ENCODE results near the gene CHMP1B.
"Not testable (repeated sequence)": the region's sequence is repeated elsewhere in the genome, so short reads cannot be mapped to it uniquely, and the experiment has no call there.

The CHMP1B gene

DNA sequence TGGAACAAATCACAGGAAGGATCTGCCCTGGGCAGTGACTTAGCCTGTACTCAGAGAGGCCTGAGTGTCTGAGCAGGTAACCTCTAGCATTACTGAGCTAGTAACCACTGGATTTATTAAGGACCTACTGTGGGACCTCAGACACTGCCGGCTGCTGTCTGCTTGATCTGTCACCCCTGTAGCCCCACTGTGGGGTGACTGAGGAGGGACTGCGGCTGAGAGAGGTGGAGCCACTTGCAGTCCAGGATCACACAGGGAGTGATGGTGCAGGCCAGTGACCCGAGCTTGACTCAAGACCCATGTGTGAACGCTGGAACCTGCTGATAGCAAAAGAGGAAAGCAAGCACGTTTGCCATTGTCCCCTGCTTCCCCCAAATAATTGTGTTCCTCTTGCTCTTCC, 15.6 kb downstream of the CHMP1B start:
- no peak for DNase-seq (ENCODE audit: low read depth, low spot score)

DNA sequence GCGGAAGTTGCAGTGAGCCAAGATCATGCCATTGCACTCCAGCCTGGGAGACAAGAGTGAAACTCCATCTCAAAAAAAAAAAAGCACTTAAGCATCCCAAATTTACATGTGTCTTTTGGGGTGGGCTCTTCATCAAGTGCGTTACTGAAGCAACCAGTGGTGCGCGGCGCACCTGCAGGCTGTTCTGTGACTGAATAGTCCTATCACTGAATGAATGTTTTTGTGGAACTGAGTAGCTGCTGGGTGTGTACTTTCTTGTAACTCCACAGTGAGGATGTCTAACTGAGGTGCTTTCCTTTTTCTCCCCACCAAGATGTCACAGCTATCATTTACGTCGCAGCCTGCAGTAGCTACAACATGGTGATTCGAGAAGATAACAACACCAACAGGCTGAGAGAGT, 17.0 kb downstream of the CHMP1B start:
- no peak for DNase-seq (ENCODE audit: low read depth, low spot score)

DNA sequence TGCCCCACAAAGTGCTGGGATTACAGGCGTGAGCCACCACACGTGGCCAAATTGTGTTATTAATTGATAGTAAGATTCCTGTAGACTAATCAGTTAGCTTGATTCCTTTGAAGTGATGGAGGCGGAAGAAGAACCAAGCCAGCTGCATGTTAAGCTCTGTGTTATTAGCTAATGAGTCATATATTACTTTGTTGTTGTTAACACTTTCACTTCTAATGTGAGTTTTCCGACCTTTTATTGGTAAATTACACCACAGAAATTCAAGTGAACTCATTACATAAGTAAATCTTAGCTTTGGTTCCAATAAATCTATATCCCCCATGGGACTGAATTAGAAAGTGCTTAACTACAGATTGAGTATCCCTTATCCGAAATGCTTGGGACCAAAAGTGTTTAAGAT, 20.3 kb downstream of the CHMP1B start:
- no peak for DNase-seq (ENCODE audit: low read depth, low spot score)

GRCh38 chr18:11872479-11873136, 21.4 kb downstream of the CHMP1B start:
- DNase-seq (ENCODE audit: low read depth, low spot score), result no peak

DNA sequence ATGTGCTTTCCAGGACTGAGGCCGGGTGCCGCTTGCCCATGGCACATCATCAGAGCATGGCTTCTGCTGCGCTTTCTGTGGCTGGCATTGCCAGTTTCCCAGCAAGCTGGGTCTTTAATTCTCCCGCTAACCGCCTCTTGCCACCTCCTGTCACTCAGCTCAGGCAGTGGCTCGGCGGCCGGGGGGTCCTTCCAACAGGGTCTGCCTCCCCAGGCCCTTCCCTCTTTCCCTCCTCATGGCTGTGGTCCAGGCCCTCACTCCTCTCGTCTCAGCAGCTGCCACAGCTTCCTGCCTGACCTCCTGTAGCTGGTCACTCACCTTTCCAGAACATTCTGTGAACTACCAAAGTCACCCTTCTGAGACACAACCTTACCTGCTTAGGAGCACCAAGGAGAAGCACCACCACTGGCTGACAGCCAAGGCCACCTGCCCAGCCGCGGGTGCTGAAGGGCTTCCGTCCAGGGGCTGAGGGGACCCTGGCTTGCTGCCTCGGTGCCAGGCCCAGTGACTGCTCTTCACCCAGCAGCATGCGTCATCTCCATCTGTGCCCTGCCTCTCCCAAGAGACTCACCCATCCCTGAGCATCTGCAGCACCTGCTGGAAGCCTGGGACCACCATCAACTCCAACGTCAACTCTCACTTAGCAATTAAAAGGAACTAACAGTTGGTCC, 22.6 kb downstream of the CHMP1B start:
- DNase-seq (ENCODE audit: low read depth, low spot score), result no peak

DNA sequence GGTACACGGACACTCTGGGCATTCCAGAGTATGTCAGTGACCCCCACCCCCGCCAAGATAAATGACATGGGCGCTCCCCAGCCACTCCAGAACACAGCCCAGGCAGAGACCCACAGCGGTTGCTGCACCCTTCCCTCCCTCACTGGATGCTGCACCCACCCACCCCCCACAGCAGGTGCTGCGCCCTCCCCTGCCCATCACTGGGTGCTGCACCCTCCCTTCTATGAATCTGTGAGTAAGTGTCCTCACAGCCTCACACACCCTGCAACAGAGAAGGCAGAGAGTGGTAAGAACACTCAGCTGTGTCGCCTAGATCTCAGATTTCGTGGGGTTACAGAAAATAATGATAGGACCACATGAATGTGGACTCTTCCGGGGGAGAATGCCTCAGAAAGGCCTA, 23.5 kb downstream of the CHMP1B start:
- DNase-seq (ENCODE audit: low read depth, low spot score), result no peak

- DNase-seq (ENCODE audit: low read depth, low spot score), result no peak
Measured at GRCh38 chr18:11877497-11878135, 26.4 kb downstream of the CHMP1B start.

DNA sequence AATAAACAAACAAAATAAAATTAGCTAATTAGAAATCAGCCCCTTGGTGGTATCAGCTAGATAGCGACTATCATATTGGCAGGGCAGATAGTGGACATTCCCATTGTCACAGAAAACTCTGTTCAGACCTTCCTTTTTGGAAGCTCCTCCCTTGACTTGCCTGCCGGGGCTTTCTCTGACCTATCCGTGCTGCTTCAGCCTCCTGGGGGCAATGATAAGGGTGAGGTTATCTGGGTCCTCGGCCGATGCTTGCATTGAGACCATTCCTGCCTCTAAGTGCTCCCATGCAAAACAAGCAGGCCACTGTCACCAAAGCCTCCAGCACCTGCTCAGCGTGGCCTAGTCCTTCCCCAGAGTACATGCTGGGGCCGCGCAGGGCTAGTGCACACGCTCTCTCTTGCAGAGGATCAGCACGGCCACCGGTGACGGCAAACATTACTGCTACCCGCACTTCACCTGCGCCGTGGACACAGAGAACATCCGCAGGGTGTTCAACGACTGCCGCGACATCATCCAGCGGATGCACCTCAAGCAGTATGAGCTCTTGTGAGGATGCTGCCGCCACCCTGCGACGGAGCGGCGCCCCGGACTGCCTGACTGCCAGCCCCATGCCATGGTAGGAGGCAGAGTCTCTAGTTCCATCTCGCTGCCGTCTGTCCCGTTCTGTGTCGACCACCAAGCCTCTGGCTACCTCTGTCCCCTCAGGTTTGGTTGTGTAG, 29.5 kb downstream of the CHMP1B start:
- no peak for DNase-seq (ENCODE audit: low read depth, low spot score)

- DNase-seq (ENCODE audit: low read depth, low spot score), result no peak
Measured at GRCh38 chr18:11882636-11883035, 31.4 kb downstream of the CHMP1B start.

DNA sequence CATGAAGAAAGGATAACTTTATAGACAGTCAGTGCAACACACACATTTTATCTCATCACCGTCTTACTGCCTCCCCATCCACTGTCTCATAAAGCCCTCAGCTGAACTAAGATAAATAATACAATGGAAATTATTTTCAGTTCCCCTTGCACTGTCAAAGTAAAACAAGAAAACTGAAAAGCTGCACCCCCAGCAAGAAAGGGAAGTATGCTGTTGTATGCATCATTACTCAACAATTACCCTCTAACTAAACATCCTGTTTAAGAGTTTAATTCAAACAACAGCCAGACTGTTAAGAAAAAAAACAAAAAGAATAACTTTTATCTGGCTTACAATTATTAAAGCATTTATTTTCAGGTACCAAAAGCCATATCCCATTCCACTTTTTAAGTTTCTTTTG, 31.9 kb downstream of the CHMP1B start:
- DNase-seq (ENCODE audit: low read depth, low spot score), result no peak

- DNase-seq (ENCODE audit: low read depth, low spot score), result no peak
Measured at GRCh38 chr18:11884396-11885030, 33.3 kb downstream of the CHMP1B start.

GRCh38 chr18:11885278-11885947, 34.2 kb downstream of the CHMP1B start:
- DNase-seq (ENCODE audit: low read depth, low spot score), result no peak

- DNase-seq (ENCODE audit: low read depth, low spot score), result no peak
Measured at GRCh38 chr18:11886577-11887110, 35.4 kb downstream of the CHMP1B start.

- no peak for DNase-seq (ENCODE audit: low read depth, low spot score)
Measured at GRCh38 chr18:11887328-11888128, 36.3 kb downstream of the CHMP1B start.

DNA sequence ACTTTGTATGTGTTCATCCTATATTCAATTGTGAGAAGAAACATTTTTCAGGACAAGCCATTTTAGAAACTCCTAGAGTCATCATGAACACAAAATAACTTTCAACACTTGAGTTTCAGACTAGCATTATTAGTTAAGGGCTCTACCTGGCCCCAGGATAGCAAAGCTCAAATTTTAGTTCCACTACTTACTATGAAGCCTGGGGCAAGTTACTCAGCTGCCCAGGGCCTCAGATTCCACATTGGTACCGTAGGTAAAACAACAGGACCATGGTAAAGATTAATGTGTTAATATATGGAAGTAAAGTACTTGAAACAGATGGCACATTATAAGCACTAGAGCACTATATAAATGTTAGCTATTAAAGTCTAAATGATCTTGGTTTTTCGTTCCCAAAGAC, 37.5 kb downstream of the CHMP1B start:
- DNase-seq (ENCODE audit: low read depth, low spot score), result no peak

- DNase-seq (ENCODE audit: low read depth, low spot score), result no peak
Measured at GRCh38 chr18:11889284-11889683, 38.1 kb downstream of the CHMP1B start.

DNA sequence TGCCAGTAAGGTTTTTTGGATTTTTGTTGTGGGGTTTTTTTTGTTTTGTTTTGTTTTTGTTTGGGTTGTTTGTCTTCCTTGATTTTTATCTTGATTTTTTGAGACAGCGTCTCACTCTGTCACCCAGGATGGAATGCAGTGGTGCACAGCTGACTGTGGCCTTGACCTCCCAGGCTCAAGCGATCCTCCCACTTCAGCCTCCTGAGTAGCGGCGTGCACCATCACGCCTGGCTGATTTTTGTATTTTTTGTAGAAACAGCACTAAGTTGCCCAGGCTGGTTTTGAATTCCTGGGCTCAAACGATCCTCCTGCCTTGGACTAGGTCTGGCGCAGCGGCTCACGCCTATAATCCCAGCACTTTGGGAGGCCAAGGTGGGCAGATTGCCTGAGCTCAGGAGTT, 40.5 kb downstream of the CHMP1B start:
- DNase-seq (ENCODE audit: low read depth, low spot score), result no peak

GRCh38 chr18:11892438-11892837, 41.2 kb downstream of the CHMP1B start:
- not testable (repeated sequence) for DNase-seq (ENCODE audit: low read depth, low spot score)

DNA sequence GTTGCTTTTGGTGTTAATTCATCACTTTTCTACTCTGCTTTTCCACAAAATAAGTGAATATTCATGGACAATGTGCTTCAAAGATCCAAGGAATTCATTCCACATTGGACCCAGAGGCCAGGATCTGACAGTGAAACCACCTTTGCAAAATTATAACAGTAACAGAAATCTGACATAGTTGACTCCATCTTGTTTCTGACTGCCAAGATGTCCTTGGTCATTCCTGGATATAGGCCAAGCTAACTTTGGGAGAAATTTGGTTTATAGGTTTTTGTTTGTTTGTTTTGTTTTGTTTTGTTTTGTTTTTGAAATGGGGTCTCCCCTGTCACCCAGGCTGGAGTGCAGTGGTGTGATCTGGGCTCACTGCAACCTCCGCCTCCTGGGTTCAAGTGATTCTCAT, 46.6 kb downstream of the CHMP1B start:
- DNase-seq (ENCODE audit: low read depth, low spot score), result no peak

DNA sequence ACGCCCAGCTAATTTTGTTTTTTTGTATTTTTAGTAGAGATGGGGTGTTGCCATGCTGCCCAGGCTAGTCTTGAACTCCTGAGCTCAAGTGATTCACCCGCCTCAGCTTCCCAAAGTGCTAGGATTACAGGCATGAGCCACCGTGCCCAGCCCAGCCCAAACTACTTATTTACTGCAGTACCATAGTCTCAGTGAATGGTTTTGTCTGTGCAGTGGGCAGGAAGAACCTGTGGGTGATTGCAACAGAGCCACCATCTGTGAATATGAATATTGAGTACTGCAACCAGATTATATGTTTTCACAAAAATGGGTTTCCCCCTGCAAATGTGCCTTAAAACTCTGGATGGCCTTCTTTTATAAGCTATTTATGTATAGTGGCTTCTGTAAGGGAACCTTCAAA, 47.9 kb downstream of the CHMP1B start:
- DNase-seq (ENCODE audit: low read depth, low spot score), result no peak
